ENCODE results near the gene TSPAN11.

TSPAN11 gene

DNA sequence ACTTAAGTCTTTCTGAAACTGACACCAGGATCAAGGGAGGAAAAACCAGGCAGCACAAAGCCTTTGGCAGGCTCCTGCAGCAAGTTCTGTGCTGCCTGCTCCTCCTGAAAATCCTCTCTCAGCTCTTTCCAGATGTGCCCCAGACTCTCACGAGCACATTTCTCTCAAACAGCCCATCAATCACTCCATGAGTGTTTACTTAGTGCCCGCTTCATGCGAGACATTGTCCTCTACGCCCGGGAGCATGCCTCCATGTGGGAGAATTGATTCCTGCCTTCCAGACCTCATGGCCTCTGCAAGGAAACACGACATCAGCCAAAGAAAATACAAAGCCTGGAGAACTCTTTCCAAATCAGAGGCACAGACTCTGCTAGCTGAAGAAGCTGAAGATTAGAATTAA, 46.5 kb upstream of the TSPAN11 start:
- H3K36me3 ChIP-seq (ENCODE audit: insufficient read depth, low read length): no peaks in the 10 kb centered on the region
- TF ChIP-seq CTCF (conservative IDR thresholded peaks at IDR 0.05; ENCODE audit: low read length): no peak
- no peak for TF ChIP-seq EZH2phosphoT487 (IDR thresholded peaks at IDR 0.05; ENCODE audit: borderline replicate concordance)

GRCh38 chr12:30880813-30881212, 45.7 kb upstream of the TSPAN11 start:
- H3K9ac ChIP-seq (ENCODE audit: low read depth, low read length, poor library complexity, severe bottlenecking): no peak overlapping the region
- H3K4me1 ChIP-seq (ENCODE audit: insufficient read depth, low read length, poor library complexity, severe bottlenecking): no peaks in the 10 kb centered on the region
- H3F3A ChIP-seq (ENCODE audit: low read depth): no peaks in the 10 kb centered on the region
- no peak overlapping the region for H3K4me3 ChIP-seq (ENCODE audit: low read length, poor library complexity, severe bottlenecking)
- H4K20me1 ChIP-seq (ENCODE audit: insufficient read depth, low read length, poor library complexity, severe bottlenecking): no peaks in the 10 kb centered on the region
- no peak overlapping the region for H2AFZ ChIP-seq (ENCODE audit: low read length)
- H3K27me3 ChIP-seq (ENCODE audit: insufficient read depth, low read length, poor library complexity, severe bottlenecking): no peaks in the 10 kb centered on the region
- H3K9me3 ChIP-seq (ENCODE audit: insufficient read depth, low read depth, low read length): no peaks in the 10 kb centered on the region
- no peak overlapping the region for H3K4me2 ChIP-seq (ENCODE audit: low read depth, low read length, poor library complexity, severe bottlenecking)
- H3K79me2 ChIP-seq (ENCODE audit: insufficient read depth, low read length): no peaks in the 10 kb centered on the region
- no peak for TF ChIP-seq EZH2phosphoT487 (IDR thresholded peaks at IDR 0.05; ENCODE audit: borderline replicate concordance)
- no peak for TF ChIP-seq CTCF (conservative IDR thresholded peaks at IDR 0.05; ENCODE audit: low read length)
- H3K9me2 ChIP-seq (replicated peaks; ENCODE audit: low read depth, low read length): no peaks in the 10 kb centered on the region
- no peaks in the 10 kb centered on the region for H3K36me3 ChIP-seq (ENCODE audit: insufficient read depth, low read length)

More for the DNA sequence above, 46.5 kb upstream of the TSPAN11 start:
- Histone ChIP-seq H3K9me3 (ENCODE audit: insufficient read depth, low read depth, low read length) (no peaks in the 10 kb centered on the region), H3K79me2 (ENCODE audit: insufficient read depth, low read length) (no peaks in the 10 kb centered on the region), H3K27me3 (ENCODE audit: insufficient read depth, low read length, poor library complexity, severe bottlenecking) (no peaks in the 10 kb centered on the region), H3K9me2 (replicated peaks; ENCODE audit: low read depth, low read length) (no peaks in the 10 kb centered on the region), H3K4me3 (ENCODE audit: low read length, poor library complexity, severe bottlenecking) (no peak overlapping the region), H4K20me1 (ENCODE audit: insufficient read depth, low read length, poor library complexity, severe bottlenecking) (no peaks in the 10 kb centered on the region), H3K9ac (ENCODE audit: low read depth, low read length, poor library complexity, severe bottlenecking) (no peak overlapping the region), H2AFZ (ENCODE audit: low read length) (no peak overlapping the region), H3K4me2 (ENCODE audit: low read depth, low read length, poor library complexity, severe bottlenecking) (no peak overlapping the region), H3K4me1 (ENCODE audit: insufficient read depth, low read length, poor library complexity, severe bottlenecking) (no peaks in the 10 kb centered on the region), H3F3A (ENCODE audit: low read depth) (no peaks in the 10 kb centered on the region)

- Histone ChIP-seq H3K4me2 (ENCODE audit: low read depth, low read length, poor library complexity, severe bottlenecking) (no peak overlapping the region), H3K9ac (ENCODE audit: low read depth, low read length, poor library complexity, severe bottlenecking) (no peak overlapping the region), H3K9me3 (ENCODE audit: insufficient read depth, low read depth, low read length) (peaks cover 4% of the 10 kb centered on the region; the same call in 1 of the 2 replicates), H4K20me1 (ENCODE audit: insufficient read depth, low read length, poor library complexity, severe bottlenecking) (no peaks in the 10 kb centered on the region), H2AFZ (ENCODE audit: low read length) (no peak overlapping the region), H3F3A (ENCODE audit: low read depth) (no peaks in the 10 kb centered on the region), H3K9me2 (replicated peaks; ENCODE audit: low read depth, low read length) (no peaks in the 10 kb centered on the region), H3K4me3 (ENCODE audit: low read length, poor library complexity, severe bottlenecking) (no peak overlapping the region), H3K36me3 (ENCODE audit: insufficient read depth, low read length) (no peaks in the 10 kb centered on the region), H3K79me2 (ENCODE audit: insufficient read depth, low read length) (no peaks in the 10 kb centered on the region), H3K27me3 (ENCODE audit: insufficient read depth, low read length, poor library complexity, severe bottlenecking) (no peaks in the 10 kb centered on the region), H3K4me1 (ENCODE audit: insufficient read depth, low read length, poor library complexity, severe bottlenecking) (no peaks in the 10 kb centered on the region)
- no peak for TF ChIP-seq EZH2phosphoT487 (IDR thresholded peaks at IDR 0.05; ENCODE audit: borderline replicate concordance)
- no peak for TF ChIP-seq CTCF (conservative IDR thresholded peaks at IDR 0.05; ENCODE audit: low read length)
These were observed 43.8 kb upstream of the TSPAN11 start for GRCh38 chr12:30882706-30883105.
